AG10803 (cell line): ENCODE measurements around the gene CDA.

ENCODE experiments used
- DNase-seq: peaks from one replicate; pipeline ENCODE4 v3.0.0; 2010; ENCODE audit warnings: low read depth
- H3K4me3 ChIP-seq: 2 replicates; pipeline ENCODE4 v1.5.1; 2011; ENCODE audit warnings: mild to moderate bottlenecking, low read length, control low read depth
- CTCF ChIP-seq: conservative IDR thresholded peaks from 2 replicates; pipeline ENCODE4 v1.5.1; 2011; ENCODE audit warnings: mild to moderate bottlenecking, low read length, control low read depth, inconsistent platforms

CDA gene

GRCh38 chr1:20586953-20587660, 1.8 kb upstream of the CDA start:
- DNase-seq, result no peak
- TF ChIP-seq CTCF, result peak; percentile 33; the same call in 1 of the 2 replicates
- H3K4me3 ChIP-seq, result no peak overlapping the region

GRCh38 chr1:20587661-20588053, 1.2 kb upstream of the CDA start:
- TF ChIP-seq CTCF, result no peak
- DNase-seq, result peak; percentile 53
- H3K4me3 ChIP-seq, result no peak overlapping the region

GRCh38 chr1:20589331-20590278, 708 bp downstream of the CDA start:
- DNase-seq, result peak; percentile 66
- no peak for TF ChIP-seq CTCF
- peak overlapping the region; percentile 35 for H3K4me3 ChIP-seq

- no peak for TF ChIP-seq CTCF
- peak; percentile 90 for DNase-seq
- no peak overlapping the region for H3K4me3 ChIP-seq
Measured at GRCh38 chr1:20590306-20590777, 1.4 kb downstream of the CDA start.

GRCh38 chr1:20593756-20594155, 4.9 kb downstream of the CDA start:
- no peak for TF ChIP-seq CTCF
- no peak for DNase-seq

GRCh38 chr1:20594746-20595145, 5.8 kb downstream of the CDA start:
- no peak for TF ChIP-seq CTCF
- no peak overlapping the region for H3K4me3 ChIP-seq
- no peak for DNase-seq

More at GRCh38 chr1:20593756-20594155, 4.9 kb downstream of the CDA start:
- H3K4me3 ChIP-seq, result no peak overlapping the region
